ENCODE measurements around the gene GTF2H3.

DNA sequence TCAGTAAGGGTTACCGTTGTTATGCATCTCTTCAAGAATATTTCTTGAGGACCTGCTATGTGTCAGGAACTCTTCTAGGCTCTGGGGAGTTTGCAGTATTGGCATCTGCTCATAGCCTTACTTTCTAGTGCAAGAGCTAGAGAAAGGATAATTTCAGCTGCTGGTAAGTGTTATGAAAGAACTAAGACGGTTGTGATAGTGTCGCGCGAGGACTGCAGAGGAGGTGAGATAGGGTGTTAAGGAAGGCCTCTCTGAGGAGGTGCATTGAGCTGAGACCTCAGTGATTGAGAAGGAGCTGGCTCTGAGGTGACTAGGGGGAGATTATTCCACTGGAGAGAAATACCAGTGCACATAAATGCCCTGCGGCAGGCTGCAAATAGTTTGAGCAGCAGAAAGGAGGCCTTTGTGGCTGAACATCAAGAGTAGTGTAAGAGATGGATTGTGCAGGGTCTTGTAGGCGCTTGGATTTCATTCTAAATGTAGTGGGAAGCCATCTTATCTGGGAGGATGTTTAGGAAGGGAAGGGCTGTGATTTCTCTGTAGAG, 30.9 kb upstream of the GTF2H3 start:
- TF ChIP-seq, protein P1, sequence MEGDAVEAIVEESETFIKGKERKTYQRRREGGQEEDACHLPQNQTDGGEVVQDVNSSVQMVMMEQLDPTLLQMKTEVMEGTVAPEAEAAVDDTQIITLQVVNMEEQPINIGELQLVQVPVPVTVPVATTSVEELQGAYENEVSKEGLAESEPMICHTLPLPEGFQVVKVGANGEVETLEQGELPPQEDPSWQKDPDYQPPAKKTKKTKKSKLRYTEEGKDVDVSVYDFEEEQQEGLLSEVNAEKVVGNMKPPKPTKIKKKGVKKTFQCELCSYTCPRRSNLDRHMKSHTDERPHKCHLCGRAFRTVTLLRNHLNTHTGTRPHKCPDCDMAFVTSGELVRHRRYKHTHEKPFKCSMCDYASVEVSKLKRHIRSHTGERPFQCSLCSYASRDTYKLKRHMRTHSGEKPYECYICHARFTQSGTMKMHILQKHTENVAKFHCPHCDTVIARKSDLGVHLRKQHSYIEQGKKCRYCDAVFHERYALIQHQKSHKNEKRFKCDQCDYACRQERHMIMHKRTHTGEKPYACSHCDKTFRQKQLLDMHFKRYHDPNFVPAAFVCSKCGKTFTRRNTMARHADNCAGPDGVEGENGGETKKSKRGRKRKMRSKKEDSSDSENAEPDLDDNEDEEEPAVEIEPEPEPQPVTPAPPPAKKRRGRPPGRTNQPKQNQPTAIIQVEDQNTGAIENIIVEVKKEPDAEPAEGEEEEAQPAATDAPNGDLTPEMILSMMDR (IDR thresholded peaks at IDR 0.05), result no peak
- no peak for TF ChIP-seq POLR2A (IDR thresholded peaks at IDR 0.05)
